Measurements from ENCODE around the gene GOLGA6L7. TPM values are rescaled to one million over a fixed set of nuclear protein-coding genes. Genes with fewer than 3 reads are reported as not detected.
"Not testable (repeated sequence)": the region's sequence is repeated elsewhere in the genome, so short reads cannot be mapped to it uniquely, and the experiment has no call there.

The GOLGA6L7 gene
- total RNA-seq, 1 experiment from 2014 or later: not detected

- H3K27me3 Mint-ChIP-seq (ENCODE audit: insufficient read depth, unreplicated experiment): no peaks in the 10 kb centered on the region
- no TSS peak for BruUV-seq (replicated peaks)
- CTCF ChIA-PET: interaction anchor here (0.6 kb wide), 3 partner anchors 9 to 828 kb away, joined by 3 to 7 read pairs (median 5); no protein-coding TSS in a partner anchor
Measured at GRCh38 chr15:28873006-28873405, 24.6 kb upstream of the GOLGA6L7 start.

GRCh38 chr15:28871168-28871567, 22.7 kb upstream of the GOLGA6L7 start:
- Mint-ChIP-seq H3K4me1 (ENCODE audit: insufficient read depth, unreplicated experiment) (no peaks in the 10 kb centered on the region), H3K9me3 (ENCODE audit: unreplicated experiment) (no peaks in the 10 kb centered on the region), H3K4me3 (ENCODE audit: unreplicated experiment) (no peak overlapping the region), H3K27ac (ENCODE audit: low read depth, unreplicated experiment) (no peak overlapping the region), H3K27me3 (ENCODE audit: insufficient read depth, unreplicated experiment) (no peaks in the 10 kb centered on the region), H3K36me3 (ENCODE audit: insufficient read depth, unreplicated experiment) (no peaks in the 10 kb centered on the region)
- ChIA-PET POLR2A (no interaction called here), CTCF (interaction anchor here (0.7 kb wide), 1 partner anchor 15 kb away, joined by 3 read pairs; no protein-coding TSS in a partner anchor)
- no peak for TF ChIP-seq CTCF (IDR thresholded peaks at IDR 0.05; ENCODE audit: unreplicated experiment)
- BruUV-seq (replicated peaks): no TSS peak
- intact Hi-C loops (cut with micrococcal nuclease): no loop called here
- DNase-seq (ENCODE audit: unreplicated experiment): no peak

More at GRCh38 chr15:28873006-28873405, 24.6 kb upstream of the GOLGA6L7 start:
- POLR2A ChIA-PET: interaction anchor here (0.6 kb wide), 1 partner anchor 14 kb away, joined by 3 read pairs; no protein-coding TSS in a partner anchor
- no peak for TF ChIP-seq CTCF (IDR thresholded peaks at IDR 0.05; ENCODE audit: unreplicated experiment)
- Mint-ChIP-seq H3K36me3 (ENCODE audit: insufficient read depth, unreplicated experiment) (no peaks in the 10 kb centered on the region), H3K27ac (ENCODE audit: low read depth, unreplicated experiment) (no peak overlapping the region), H3K9me3 (ENCODE audit: unreplicated experiment) (no peaks in the 10 kb centered on the region), H3K4me3 (ENCODE audit: unreplicated experiment) (no peak overlapping the region), H3K4me1 (ENCODE audit: insufficient read depth, unreplicated experiment) (no peaks in the 10 kb centered on the region)
- intact Hi-C loops (cut with micrococcal nuclease): no loop called here
- no peak for DNase-seq (ENCODE audit: unreplicated experiment)

GRCh38 chr15:28868744-28869345, 20.4 kb upstream of the GOLGA6L7 start:
- H3K4me3 Mint-ChIP-seq (ENCODE audit: unreplicated experiment): no peak overlapping the region
- no peaks in the 10 kb centered on the region for H3K4me1 Mint-ChIP-seq (ENCODE audit: insufficient read depth, unreplicated experiment)
- H3K9me3 Mint-ChIP-seq (ENCODE audit: unreplicated experiment): no peaks in the 10 kb centered on the region
- DNase-seq (ENCODE audit: unreplicated experiment): no peak
- H3K27me3 Mint-ChIP-seq (ENCODE audit: insufficient read depth, unreplicated experiment): no peaks in the 10 kb centered on the region
- no peak overlapping the region for H3K27ac Mint-ChIP-seq (ENCODE audit: low read depth, unreplicated experiment)
- no peak for TF ChIP-seq CTCF (IDR thresholded peaks at IDR 0.05; ENCODE audit: unreplicated experiment)
- CTCF ChIA-PET: no interaction called here
- intact Hi-C loops (cut with micrococcal nuclease): no loop called here
- BruUV-seq (replicated peaks): no TSS peak
- no peaks in the 10 kb centered on the region for H3K36me3 Mint-ChIP-seq (ENCODE audit: insufficient read depth, unreplicated experiment)
- POLR2A ChIA-PET: no interaction called here

GRCh38 chr15:28861589-28862293, 13.3 kb upstream of the GOLGA6L7 start:
- H3K36me3 Mint-ChIP-seq (ENCODE audit: insufficient read depth, unreplicated experiment); CTCF ChIA-PET; H3K27ac Mint-ChIP-seq (ENCODE audit: low read depth, unreplicated experiment); intact Hi-C loops (cut with micrococcal nuclease); DNase-seq (ENCODE audit: unreplicated experiment); H3K4me1 Mint-ChIP-seq (ENCODE audit: insufficient read depth, unreplicated experiment); BruUV-seq (replicated peaks); H3K4me3 Mint-ChIP-seq (ENCODE audit: unreplicated experiment); H3K9me3 Mint-ChIP-seq (ENCODE audit: unreplicated experiment); H3K27me3 Mint-ChIP-seq (ENCODE audit: insufficient read depth, unreplicated experiment): not testable (repeated sequence)
- POLR2A ChIA-PET: interaction anchor here (0.6 kb wide), 1 partner anchor 17 kb away, joined by 3 read pairs; no protein-coding TSS in a partner anchor

All from MCF 10A (cell line).